CD4-positive, alpha-beta T cell treated with Interleukin-12 subunit alpha and Interleukin-12 subunit beta, for 1 hour (primary cell): ENCODE measurements around the gene LRRC15.

Experiments used
- DNase-seq: peaks from one replicate; pipeline ENCODE4 v3.0.0-alpha.2; 2020

Gene LRRC15

GRCh38 chr3:194357681-194358080, 11.9 kb downstream of the LRRC15 start:
- no peak for DNase-seq

GRCh38 chr3:194355379-194355778, 14.2 kb downstream of the LRRC15 start:
- DNase-seq = no peak

- no peak for DNase-seq
These were observed 15.2 kb downstream of the LRRC15 start for GRCh38 chr3:194354315-194354714.

- DNase-seq = no peak
These were observed 16.8 kb downstream of the LRRC15 start for GRCh38 chr3:194352667-194353246.

GRCh38 chr3:194351952-194352536, 17.5 kb downstream of the LRRC15 start:
- DNase-seq = no peak

GRCh38 chr3:194351080-194351672, 18.4 kb downstream of the LRRC15 start, which contains the start of gene CPN2:
Gene CPN2, minus strand, starts transcription at chr3:194351328. Its CDS starts 8,626 bp downstream, at chr3:194342702.
- no peak for DNase-seq

- DNase-seq = no peak
These were observed 18.8 kb downstream of the LRRC15 start for GRCh38 chr3:194350726-194351071.

GRCh38 chr3:194348354-194348753, 21.2 kb downstream of the LRRC15 start:
- DNase-seq = no peak

- no peak for DNase-seq
These were observed 22.9 kb downstream of the LRRC15 start for GRCh38 chr3:194346621-194347020.

- no peak for DNase-seq
These were observed 23.5 kb downstream of the LRRC15 start for GRCh38 chr3:194346035-194346434.

- peak; percentile 66 for DNase-seq
These were observed 25.5 kb downstream of the LRRC15 start for GRCh38 chr3:194344012-194344411.

GRCh38 chr3:194343561-194343893, 26.0 kb downstream of the LRRC15 start:
- no peak for DNase-seq

GRCh38 chr3:194342861-194343560, 26.5 kb downstream of the LRRC15 start:
- no peak for DNase-seq

GRCh38 chr3:194340757-194341400, 28.7 kb downstream of the LRRC15 start:
- no peak for DNase-seq

- DNase-seq = no peak
These were observed 29.7 kb downstream of the LRRC15 start for GRCh38 chr3:194339840-194340239.

- DNase-seq = no peak
These were observed 30.2 kb downstream of the LRRC15 start for GRCh38 chr3:194339356-194339755.

GRCh38 chr3:194337965-194338753, 31.4 kb downstream of the LRRC15 start:
- DNase-seq = no peak

GRCh38 chr3:194336601-194337355, 32.8 kb downstream of the LRRC15 start:
- DNase-seq = no peak

- DNase-seq = no peak
These were observed 35.6 kb downstream of the LRRC15 start for GRCh38 chr3:194333981-194334320.

- DNase-seq = peak; percentile 87
These were observed 36.1 kb downstream of the LRRC15 start for GRCh38 chr3:194333212-194333980.

GRCh38 chr3:194332858-194333211, 36.7 kb downstream of the LRRC15 start:
- DNase-seq = no peak
